Measurements from ENCODE around the gene BRWD1.

BRWD1 gene

GRCh38 chr21:39344848-39345247 lies 31.4 kb upstream of the BRWD1 start:
- no peak for DNase-seq (ENCODE audit: low spot score)
- in situ Hi-C loops (cut with MboI; ENCODE audit: low pct_unique_long_range_greater_than_20kb, low sequenced_read_pairs, unreplicated experiment), result no loop called here
- no peak for TF ChIP-seq CTCF (IDR thresholded peaks at IDR 0.05; ENCODE audit: extremely low read depth, insufficient read depth, missing control alignments)

GRCh38 chr21:39341249-39341923 lies 28.0 kb upstream of the BRWD1 start:
- in situ Hi-C loops (cut with MboI; ENCODE audit: low pct_unique_long_range_greater_than_20kb, low sequenced_read_pairs, unreplicated experiment), result no loop called here
- DNase-seq (ENCODE audit: low spot score), result no peak
- no peak for TF ChIP-seq CTCF (IDR thresholded peaks at IDR 0.05; ENCODE audit: extremely low read depth, insufficient read depth, missing control alignments)

GRCh38 chr21:39340687-39341086 lies 27.3 kb upstream of the BRWD1 start:
- no peak for DNase-seq (ENCODE audit: low spot score)
- no peak for TF ChIP-seq CTCF (IDR thresholded peaks at IDR 0.05; ENCODE audit: extremely low read depth, insufficient read depth, missing control alignments)
- in situ Hi-C loops (cut with MboI; ENCODE audit: low pct_unique_long_range_greater_than_20kb, low sequenced_read_pairs, unreplicated experiment), result no loop called here

- in situ Hi-C loops (cut with MboI; ENCODE audit: low pct_unique_long_range_greater_than_20kb, low sequenced_read_pairs, unreplicated experiment), result no loop called here
- DNase-seq (ENCODE audit: low spot score), result no peak
- no peak for TF ChIP-seq CTCF (IDR thresholded peaks at IDR 0.05; ENCODE audit: extremely low read depth, insufficient read depth, missing control alignments)
Measured at GRCh38 chr21:39339231-39339630, 25.8 kb upstream of the BRWD1 start.

- in situ Hi-C loops (cut with MboI; ENCODE audit: low pct_unique_long_range_greater_than_20kb, low sequenced_read_pairs, unreplicated experiment), result no loop called here
- no peak for TF ChIP-seq CTCF (IDR thresholded peaks at IDR 0.05; ENCODE audit: extremely low read depth, insufficient read depth, missing control alignments)
- no peak for DNase-seq (ENCODE audit: low spot score)
Measured at GRCh38 chr21:39336457-39337008, 23.1 kb upstream of the BRWD1 start.

- no peak for TF ChIP-seq CTCF (IDR thresholded peaks at IDR 0.05; ENCODE audit: extremely low read depth, insufficient read depth, missing control alignments)
Measured at GRCh38 chr21:39334611-39335010, 21.2 kb upstream of the BRWD1 start.

More at GRCh38 chr21:39334611-39335010, 21.2 kb upstream of the BRWD1 start:
- no peak for DNase-seq (ENCODE audit: low spot score)
- in situ Hi-C loops (cut with MboI; ENCODE audit: low pct_unique_long_range_greater_than_20kb, low sequenced_read_pairs, unreplicated experiment), result no loop called here
